SU-DHL-6 (cell line): ENCODE results near the gene IGSF8.

Experiments used
- CTCF ChIP-seq: fragments of 200-600 bp; sonication (generic); IDR thresholded peaks from one replicate; pipeline ENCODE4 v1.5.1; 2017; ENCODE audit warnings: antibody characterized with exemption, mild to moderate bottlenecking, low read length, moderate library complexity; ENCODE audit not compliant: insufficient read depth, poor library complexity, severe bottlenecking
- EZH2phosphoT487 ChIP-seq: fragments of 200-600 bp; sonication (generic), shearing (Covaris generic); conservative IDR thresholded peaks from 2 replicates; pipeline ENCODE4 v1.6.1; 2018; ENCODE audit warnings: mild to moderate bottlenecking, antibody characterized with exemption, low read length, moderate library complexity, mixed read lengths

GRCh38 chr1:160084771-160085321 is 13.6 kb downstream of the IGSF8 start:
- TF ChIP-seq CTCF (no peak), EZH2phosphoT487 (no peak)
